ENCODE results near the gene KDM1A.

KDM1A gene

DNA sequence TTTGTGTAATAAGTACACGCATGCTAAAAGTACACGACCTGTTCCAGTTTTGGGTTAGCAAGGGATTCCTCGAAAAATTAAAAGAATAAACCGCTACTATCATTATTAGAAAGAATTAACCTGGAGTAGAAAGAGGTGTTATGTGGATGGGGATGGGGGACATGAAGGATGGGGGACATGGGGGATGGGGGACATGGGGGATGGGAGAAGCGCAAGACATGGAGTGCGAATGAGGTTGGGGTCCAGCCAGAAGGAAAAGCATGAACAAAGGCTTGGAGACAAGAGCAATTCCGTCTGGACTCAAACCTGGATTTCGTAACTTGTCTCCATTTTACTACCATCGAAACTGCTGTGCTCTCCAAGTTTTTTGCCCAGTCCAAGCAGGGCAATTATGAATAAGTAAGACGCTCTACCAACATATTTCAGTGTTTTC lies 591 bp upstream of the KDM1A start:
- DNase-seq: no peak

DNA sequence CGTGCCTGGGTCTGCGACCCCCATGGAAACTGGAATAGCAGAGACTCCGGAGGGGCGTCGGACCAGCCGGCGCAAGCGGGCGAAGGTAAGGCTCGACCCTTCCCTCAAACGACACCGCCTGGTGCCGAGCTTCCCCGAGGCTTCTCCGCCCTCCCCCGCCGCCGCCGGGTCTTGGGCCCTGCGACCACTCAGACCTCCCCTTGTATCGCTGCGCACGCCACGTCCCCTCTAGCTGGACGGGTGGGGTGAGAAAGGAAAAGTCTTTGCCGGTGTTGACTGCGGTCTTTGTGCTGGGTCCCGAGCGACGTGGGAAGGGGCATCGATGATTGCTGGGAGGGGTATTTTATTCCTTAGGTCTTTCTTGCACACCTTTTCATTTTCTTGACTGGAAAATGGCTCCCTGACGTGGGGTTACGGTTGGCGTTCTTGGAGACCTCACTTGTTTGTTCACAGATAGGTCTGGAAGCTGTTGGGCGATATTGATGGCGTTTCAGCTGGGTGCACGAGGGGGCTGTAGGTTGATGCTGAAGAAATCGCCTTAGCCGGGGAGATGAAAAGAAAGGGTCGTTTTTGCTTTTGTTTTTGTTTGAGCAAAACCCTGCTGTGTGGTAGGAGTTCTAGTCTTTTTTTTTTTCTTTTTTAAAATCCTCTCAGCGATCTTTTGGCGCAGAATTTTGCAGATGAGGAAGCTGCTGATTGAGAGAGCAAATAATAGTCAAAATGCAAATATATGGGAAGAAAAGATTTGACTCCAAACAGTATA lies 776 bp downstream of the KDM1A start:
- peak; percentile 35 for DNase-seq

GRCh38 chr1:23020706-23021405 lies 1.6 kb downstream of the KDM1A start:
- no peak for DNase-seq

GRCh38 chr1:23021834-23022233 lies 2.6 kb downstream of the KDM1A start:
- no peak for DNase-seq

DNA sequence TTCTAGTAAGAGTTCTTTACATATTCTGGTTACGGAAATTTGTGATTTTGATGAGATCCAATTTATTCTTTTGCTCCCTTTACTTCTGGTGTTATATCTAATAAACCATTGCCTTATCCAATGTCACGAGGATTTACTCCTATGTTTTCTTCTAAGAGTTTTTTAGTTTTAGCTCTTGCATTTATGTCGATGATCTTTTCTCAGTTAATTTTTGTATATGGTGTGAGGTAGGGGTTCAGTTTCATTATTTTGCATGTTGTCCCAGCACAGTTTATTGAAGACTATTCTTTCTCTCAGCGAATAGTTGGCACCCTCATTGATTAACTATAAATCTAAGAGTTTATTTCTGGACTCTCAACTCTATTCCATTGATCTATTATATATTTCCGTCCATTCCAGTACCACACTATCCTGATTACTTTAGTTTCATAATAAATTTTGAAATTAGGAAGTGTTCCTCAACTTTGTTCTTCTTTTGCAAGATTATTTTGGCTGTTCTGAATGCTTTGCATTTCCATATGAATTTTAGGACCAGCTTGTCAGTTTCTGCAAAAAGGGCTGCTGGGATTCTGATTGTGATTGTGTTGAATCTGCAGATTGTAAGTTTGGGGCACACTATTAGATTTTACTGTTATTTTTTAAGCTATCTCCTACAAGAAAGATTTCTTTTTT lies 4.0 kb downstream of the KDM1A start:
- no peak for DNase-seq

DNA sequence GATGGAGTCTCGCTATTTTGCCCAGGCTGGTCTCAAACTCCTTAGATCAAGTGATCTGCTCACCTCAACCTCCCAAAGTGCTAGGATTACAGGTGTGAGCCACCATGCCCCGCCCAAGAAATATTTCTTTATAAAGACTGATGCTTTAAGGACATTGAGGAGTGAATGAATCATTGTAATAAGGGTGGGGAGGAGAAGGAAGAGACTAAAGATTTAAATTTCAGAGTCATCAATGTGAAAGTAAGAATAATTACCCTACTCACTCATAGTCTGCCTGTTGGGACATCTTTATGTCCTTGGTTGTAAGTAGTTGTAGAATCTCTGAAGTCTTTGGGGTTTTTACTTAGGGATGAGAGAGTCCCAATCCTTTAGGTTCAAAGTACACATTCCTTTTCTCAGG lies 7.3 kb downstream of the KDM1A start:
- DNase-seq: no peak

GRCh38 chr1:23027352-23027907 lies 8.2 kb downstream of the KDM1A start:
- no peak for DNase-seq

DNA sequence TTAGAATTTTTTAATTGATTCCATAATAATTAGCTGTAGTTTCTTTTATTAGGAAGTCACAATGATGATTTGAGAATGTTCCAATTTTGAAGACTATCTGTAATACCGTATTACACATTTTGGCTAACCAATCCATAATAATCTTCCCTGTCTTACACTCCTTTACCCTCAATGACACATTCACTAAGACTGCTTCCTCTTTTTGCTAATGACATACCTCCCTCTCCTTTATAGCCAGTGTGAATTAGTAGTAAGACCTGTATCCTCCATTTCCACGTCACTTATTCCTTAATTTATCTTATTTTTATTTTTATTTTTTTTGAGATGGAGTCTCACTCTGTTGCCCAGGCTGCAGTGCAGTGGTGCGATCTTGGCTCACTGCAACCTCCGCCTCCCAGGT lies 10.1 kb downstream of the KDM1A start:
- DNase-seq: no peak

- DNase-seq: no peak
Observed at GRCh38 chr1:23035823-23036452, 16.7 kb downstream of the KDM1A start.

DNA sequence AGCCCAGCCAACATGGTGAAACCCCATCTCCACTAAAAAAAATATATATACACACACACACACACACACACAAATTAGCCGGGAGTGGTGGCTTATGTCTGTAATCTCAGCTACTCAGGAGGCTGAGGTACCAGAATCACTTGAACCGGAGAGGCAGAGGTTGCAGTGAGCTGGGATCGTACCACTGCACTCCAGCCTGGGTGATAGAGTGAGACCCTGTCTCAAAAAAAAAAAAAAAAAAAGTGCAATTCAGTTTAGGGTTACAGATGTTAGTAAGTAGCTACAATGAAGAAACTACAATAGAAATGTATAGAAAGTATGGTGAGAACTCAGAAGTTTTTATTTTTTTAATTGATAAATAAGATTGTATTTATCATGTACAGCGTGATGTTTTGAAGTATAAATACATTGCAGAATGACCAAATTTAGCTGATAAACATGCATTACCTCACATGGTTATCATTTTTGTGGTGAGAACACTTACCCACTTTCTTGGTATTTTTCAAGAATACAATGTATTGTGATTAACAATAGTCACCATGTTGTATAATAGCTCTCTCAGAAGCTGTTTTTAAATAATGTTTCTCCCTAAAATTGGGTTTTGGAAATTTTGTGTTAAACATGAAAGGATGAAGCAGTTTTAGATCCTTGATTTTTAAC lies 17.9 kb downstream of the KDM1A start:
- DNase-seq: no peak

DNA sequence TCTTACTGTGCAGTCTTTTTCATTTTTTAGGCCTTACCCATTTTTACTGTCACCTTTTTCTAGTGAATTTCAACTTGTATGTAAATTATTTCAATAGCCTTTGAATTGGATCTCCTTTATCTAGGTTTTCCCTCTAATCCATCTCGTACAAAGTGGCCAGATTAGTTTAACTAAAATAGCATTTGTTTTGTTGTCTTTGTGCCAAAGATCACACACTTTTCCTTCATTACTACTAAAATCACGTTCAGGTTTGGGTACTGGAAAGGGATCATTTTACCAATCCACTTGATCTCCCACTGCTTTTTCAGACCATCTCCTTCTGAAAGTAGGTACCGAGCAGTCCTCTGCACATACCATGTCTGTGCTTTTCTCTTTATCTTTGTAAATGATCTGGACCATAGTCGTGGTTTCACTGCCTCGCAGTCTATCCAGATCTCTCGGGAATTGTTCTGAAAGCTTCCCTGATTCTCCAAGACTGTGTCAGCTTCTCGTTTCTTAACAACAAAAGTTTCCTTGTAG lies 20.1 kb downstream of the KDM1A start:
- no peak for DNase-seq

- DNase-seq: no peak
Observed at GRCh38 chr1:23040509-23040908, 21.2 kb downstream of the KDM1A start.

- no peak for DNase-seq
Observed at GRCh38 chr1:23044035-23044434, 24.8 kb downstream of the KDM1A start.

DNA sequence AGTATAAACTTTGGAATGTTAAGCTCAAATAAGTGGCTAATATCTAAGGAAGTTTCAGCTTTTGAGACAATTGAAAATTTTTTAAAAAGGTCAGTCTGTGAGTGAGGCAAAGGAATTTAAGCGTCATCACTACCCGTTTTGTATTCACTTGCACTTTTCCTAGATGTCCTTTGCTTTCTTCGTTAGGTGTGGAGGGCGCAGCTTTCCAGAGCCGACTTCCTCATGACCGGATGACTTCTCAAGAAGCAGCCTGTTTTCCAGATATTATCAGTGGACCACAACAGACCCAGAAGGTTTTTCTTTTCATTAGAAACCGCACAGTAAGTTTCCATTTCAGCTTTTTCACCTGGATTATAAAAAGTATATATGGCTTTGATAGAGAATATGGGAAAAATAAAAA lies 30.9 kb downstream of the KDM1A start:
- DNase-seq: no peak

GRCh38 chr1:23051290-23051909 lies 32.1 kb downstream of the KDM1A start:
- no peak for DNase-seq

- no peak for DNase-seq
Observed at GRCh38 chr1:23057301-23057700, 38.0 kb downstream of the KDM1A start.

- DNase-seq: no peak
Observed at GRCh38 chr1:23062271-23062670, 43.0 kb downstream of the KDM1A start.

DNA sequence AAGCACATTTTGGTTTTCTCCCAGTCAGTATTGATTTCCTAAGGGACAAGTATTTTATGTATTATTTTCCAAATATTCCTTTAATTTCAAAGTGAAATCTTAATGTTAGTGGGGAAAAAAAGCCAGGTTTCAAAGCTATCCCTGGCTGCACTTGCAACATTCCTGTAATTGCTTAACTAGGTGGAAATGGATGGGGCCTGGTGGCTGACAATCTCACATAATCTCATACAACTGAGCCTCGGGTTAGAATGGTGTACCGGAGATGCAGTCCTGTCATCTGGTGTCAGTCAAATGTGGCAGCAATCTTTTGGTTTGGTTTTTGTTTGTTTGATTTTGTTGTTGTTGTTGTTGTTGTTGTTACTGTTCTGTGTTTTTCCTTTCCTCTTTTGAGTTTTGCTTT lies 46.1 kb downstream of the KDM1A start:
- DNase-seq: no peak

DNA sequence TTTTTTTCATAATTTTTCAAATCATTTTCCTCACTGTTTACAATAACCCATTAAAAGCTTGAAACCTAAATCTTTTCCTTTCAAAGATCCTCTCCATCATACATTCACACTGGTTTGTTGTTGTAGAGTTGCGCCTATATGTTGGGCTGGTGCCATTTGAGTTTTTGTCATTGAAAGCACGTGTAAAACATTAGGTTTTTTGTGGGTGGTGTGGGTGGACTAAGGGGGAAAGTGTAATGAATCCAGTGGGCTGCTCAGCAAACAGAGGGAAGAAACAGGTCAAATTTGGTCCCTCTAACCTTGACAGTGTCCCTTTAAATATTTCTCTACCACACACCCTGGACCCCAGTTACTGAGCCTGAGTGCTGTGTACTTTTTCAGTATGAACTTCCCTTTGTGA lies 46.8 kb downstream of the KDM1A start:
- no peak for DNase-seq

DNA sequence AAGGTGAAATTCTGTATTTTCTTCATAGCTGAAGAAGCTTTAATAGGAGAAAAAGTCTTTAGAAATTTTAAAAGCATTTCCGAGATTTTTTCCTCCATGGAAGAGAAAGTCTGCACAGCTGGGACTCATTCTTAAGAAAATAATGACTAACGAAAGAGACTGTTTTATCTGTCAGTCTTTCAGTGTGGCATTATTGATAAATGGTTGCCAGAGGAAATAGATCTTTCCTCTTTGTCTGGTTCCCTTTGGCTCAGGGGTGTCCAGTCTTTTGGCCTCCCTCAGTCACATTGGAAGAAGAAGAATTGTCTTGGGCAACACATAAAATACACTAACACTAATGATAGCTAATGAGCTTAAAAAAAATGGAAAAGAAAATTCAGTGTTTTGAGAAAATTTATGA lies 49.9 kb downstream of the KDM1A start:
- DNase-seq: no peak

GRCh38 chr1:23069675-23070074 lies 50.4 kb downstream of the KDM1A start:
- DNase-seq: no peak

DNA sequence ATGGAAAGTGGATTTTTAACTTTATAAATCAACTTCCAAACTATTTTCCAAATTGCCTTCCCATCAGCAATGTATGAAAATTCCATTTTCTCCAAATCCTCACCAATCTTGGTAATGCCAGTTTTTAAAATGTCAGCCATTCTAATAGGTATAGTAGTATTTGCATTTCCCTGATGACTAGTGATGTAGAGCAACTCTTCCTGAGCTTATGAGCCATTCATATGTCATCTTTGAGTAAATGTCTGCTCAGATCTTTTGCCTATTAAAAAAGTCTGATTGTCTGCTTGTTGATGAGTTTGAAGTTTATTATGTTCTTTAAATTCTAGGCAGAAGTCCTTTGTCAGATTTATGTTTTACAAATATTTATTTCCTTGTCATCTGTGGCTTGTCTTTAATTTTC lies 54.7 kb downstream of the KDM1A start:
- no peak for DNase-seq
